ENCODE results near the gene ADPRHL1.

Gene ADPRHL1

GRCh38 chr13:113452942-113453901 is at the start of gene ADPRHL1:
Gene ADPRHL1 (minus strand): TSS chr13:113453488. CDS start chr13:113453437, 51 bp downstream.
- no peak for DNase-seq (ENCODE audit: low read depth)

- no peak for DNase-seq (ENCODE audit: low read depth)
Measured at GRCh38 chr13:113502686-113503085, 49.4 kb upstream of the ADPRHL1 start.

GRCh38 chr13:113500530-113501265 is 47.4 kb upstream of the ADPRHL1 start:
- no peak for DNase-seq (ENCODE audit: low read depth)

- DNase-seq (ENCODE audit: low read depth) = peak; percentile 79
Measured at GRCh38 chr13:113499936-113500335, 46.6 kb upstream of the ADPRHL1 start.

DNA sequence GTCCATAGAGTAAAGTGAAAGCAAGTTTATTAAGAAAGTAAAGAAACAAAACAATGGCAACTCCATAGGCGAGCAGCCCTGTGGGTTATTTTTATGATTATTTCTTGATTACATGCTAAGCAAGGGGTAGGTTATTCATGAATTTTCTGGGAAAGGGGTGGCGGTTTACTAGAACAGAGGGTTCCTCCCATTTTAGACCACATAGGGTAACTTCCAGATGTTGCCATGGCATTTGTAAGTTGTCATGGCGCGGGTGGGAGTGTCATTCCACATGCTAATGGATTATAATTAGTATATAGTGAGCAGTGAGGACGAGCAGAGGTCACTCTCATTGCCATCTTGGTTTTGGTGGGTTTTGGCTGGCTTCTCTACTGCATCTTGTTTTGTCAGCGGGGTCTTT is 45.6 kb upstream of the ADPRHL1 start:
- no peak for DNase-seq (ENCODE audit: low read depth)

GRCh38 chr13:113497217-113497616 is 43.9 kb upstream of the ADPRHL1 start:
- no peak for DNase-seq (ENCODE audit: low read depth)

- peak; percentile 42 for DNase-seq (ENCODE audit: low read depth)
Measured at GRCh38 chr13:113495494-113496210, 42.4 kb upstream of the ADPRHL1 start.

DNA sequence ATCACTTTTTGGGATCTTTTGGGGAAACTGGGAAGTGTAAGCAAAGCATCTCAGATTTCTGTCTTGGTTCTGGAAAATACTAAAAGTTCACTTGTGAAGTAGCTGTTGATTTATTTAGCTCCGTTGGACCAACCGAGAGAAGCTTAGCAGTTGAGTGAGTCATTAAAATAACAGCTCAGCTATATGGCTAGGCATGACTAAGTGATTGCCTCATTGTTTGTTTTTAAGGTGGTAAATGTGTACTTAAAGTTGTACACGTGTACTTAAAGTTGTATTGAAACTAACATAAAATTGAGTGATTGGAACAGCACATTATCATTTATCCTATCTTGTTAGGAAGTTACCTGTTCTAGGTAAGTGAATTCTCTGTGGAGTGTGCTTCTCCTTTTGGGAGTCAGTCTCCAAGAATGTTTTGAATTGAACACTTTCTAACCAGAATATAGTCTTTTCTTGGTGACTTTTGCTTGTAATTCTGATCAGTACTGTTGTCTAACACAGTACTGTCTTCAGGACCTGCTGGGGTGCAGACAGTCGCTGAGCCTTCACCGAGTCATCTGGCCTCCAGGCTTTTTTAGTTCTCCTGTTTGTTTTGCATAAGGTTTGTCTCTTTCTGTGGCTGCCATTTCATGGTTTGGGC is 40.1 kb upstream of the ADPRHL1 start:
- DNase-seq (ENCODE audit: low read depth) = peak; percentile 95

DNA sequence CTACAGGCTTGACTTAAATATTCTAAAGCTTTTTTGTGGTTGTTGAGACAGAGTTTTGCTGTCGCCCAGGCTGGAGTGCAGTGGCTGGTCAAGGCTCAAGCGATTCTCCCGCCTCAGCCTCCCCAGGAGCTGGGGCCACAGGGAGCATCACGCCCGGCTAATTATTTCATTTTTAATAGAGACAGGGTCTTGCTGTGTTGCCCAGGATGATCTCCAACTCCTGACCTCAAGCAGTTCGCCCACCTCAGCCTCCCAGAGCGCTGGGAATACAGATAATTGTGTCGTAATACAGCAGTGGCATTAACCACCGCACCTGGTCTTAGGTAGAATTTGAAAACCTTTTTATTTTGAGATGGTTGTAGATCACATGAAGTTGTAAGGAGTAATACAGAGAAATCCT is 38.7 kb upstream of the ADPRHL1 start:
- no peak for DNase-seq (ENCODE audit: low read depth)

- peak; percentile 46 for DNase-seq (ENCODE audit: low read depth)
Measured at GRCh38 chr13:113491418-113491883, 38.2 kb upstream of the ADPRHL1 start.

GRCh38 chr13:113490496-113491417 is 37.5 kb upstream of the ADPRHL1 start, which contains the start of gene DCUN1D2:
Gene DCUN1D2 (minus strand): TSS chr13:113490711. CDS start chr13:113490669, 42 bp downstream.
- peak; percentile 98 for DNase-seq (ENCODE audit: low read depth)

GRCh38 chr13:113489549-113490495 is 36.5 kb upstream of the ADPRHL1 start:
- peak; percentile 57 for DNase-seq (ENCODE audit: low read depth)

DNA sequence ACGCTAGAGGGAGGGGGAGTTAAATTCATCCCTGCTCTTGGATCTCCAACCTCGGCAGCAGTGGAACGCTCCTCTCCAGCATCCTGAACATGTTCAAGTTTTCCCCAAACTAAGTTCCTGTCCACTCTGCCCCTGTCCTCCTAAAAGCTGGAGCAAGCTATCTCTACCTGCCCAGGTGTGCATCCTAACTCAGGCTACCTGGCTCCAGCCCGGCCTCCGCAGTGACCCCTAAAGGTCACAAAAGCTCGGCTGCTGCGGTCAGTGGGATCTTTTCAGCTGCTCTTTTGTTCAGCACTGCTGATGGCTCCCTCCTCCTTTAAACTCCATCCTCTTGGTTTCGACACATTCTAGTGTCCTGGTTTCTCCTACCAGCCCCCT is 35.9 kb upstream of the ADPRHL1 start:
- DNase-seq (ENCODE audit: low read depth) = no peak

- no peak for DNase-seq (ENCODE audit: low read depth)
Measured at GRCh38 chr13:113488283-113488682, 35.0 kb upstream of the ADPRHL1 start.

GRCh38 chr13:113486698-113487097 is 33.4 kb upstream of the ADPRHL1 start:
- no peak for DNase-seq (ENCODE audit: low read depth)

DNA sequence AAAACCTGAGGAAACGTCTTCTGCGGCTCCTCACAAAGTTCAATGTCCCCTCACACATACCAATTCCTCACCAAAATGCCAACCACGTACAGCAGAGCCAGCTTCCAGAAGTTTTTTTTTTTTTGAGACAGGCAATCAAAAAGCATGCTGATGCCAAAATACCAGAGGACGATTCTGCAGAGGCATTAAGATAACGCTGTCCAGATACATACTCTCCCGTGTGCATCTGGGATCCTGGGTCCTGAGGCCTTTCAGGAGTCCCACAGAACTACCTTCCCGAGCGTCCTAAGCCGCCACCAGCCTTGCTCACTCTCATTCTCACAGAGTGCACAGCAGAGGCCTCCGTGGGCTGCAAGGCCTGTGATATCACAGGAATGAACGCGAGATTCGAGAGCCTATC is 32.3 kb upstream of the ADPRHL1 start:
- DNase-seq (ENCODE audit: low read depth) = no peak

DNA sequence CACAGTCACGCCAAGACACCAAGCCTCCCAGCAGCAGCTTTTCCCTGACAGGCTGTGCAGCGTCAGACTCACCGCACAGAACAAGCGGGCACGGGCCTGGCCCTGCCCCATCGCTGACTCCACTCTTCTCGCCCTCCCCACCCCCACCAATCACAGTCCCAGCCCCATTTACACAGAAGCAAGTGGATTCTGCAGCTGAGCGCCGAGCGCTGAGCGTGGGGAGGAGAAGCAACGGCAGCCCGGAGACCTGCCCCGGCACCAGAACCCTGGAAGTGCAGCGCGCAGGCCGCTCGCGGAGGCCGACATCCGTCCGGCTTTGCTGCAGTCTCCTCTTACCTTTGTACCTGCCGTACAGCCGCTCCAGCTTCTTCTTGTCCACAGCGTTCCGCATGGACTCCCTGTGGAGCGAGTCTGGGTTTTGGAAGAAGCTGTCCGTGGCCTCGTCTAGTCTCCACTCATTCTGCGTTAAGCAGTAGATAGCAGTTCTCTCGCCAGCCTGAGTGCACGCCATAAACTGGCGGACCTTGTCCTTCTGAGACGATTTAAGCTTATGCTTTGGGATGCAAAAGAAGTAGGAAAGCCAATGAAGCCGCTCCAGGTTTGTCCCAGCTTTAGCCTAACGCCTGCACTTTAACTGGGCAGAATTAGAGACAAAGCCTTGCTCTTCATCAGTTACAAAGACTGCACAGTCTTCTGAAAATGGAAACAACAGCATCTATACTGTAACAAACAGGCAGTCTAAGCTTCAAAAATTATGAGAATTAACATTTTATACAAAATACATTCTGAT is 30.4 kb upstream of the ADPRHL1 start:
- no peak for DNase-seq (ENCODE audit: low read depth)

- no peak for DNase-seq (ENCODE audit: low read depth)
Measured at GRCh38 chr13:113483081-113483480, 29.8 kb upstream of the ADPRHL1 start.

DNA sequence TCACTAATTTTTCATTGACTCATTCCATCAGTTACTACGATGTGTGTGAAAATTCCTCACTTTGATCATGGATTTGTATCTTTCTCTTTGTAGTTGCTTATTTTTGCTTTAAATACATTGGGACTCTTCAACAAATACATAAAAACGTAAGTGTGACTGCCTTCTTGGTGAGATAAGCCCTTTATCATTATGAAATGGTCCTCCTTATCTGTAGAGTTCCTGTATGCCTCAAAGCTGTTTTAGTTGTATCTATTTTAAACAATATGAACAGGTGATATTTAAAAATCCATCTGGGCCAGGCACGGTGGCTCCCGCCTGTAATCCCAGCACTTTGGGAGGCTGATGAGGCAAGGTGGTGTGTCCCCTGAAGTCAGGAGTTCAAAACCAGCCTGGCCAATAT is 25.9 kb upstream of the ADPRHL1 start:
- no peak for DNase-seq (ENCODE audit: low read depth)
